BJ (cell line): ENCODE data around the gene TBXAS1. TPM values are rescaled to one million over a fixed set of nuclear protein-coding genes. Genes with fewer than 3 reads are reported as not detected.

Experiments
- CTCF ChIA-PET: fragments of 350-600 bp; formaldehyde crosslinking; extraction: SDS; loops from one replicate; lab custom pipeline; 2021; ENCODE audit warnings: antibody characterized with exemption, inconsistent platforms; lab: Yijun Ruan, JAX
- POLR2A ChIA-PET: fragments of 300-600 bp; sonication (Branson Sonifier 250); formaldehyde crosslinking; extraction: SDS; loops from one replicate; lab custom pipeline; 2021; ENCODE audit warnings: antibody characterized with exemption; lab: Charles Lee
- DNase-seq: peaks from one replicate; pipeline ENCODE4 v3.0.0-alpha.2; 2011; ENCODE audit warnings: low read depth
- H3K27me3 ChIP-seq: 2 replicates; pipeline ENCODE4 v1.6.0; 2011; ENCODE audit warnings: low read length; ENCODE audit not compliant: control insufficient read depth, insufficient read depth
- H3K36me3 ChIP-seq: 2 replicates; pipeline ENCODE4 v1.5.1; 2011; ENCODE audit warnings: low read length; ENCODE audit not compliant: control insufficient read depth, insufficient read depth
- H3K4me3 ChIP-seq: 2 replicates; pipeline ENCODE4 v1.5.1; 2011; ENCODE audit warnings: low read depth, mild to moderate bottlenecking, control low read depth, low read length
- CTCF ChIP-seq: IDR thresholded peaks from 2 replicates; pipeline ENCODE4 v1.5.1; 2011; ENCODE audit warnings: low read depth, mild to moderate bottlenecking, control low read depth, inconsistent platforms, low read length, moderate library complexity; ENCODE audit not compliant: insufficient read depth
- polyA plus RNA-seq: library from polyadenylated mRNA; depleted of rRNA; stranded (reverse); fragments of >200 nt; gene quantifications from 2 replicates; pipeline ENCODE4 v1.2.3, GENCODE V29; 2011

TBXAS1 gene
- polyA plus RNA-seq, 1 experiment, result 0.16 TPM

- no peak for DNase-seq
- 0 out of 2 replicates have a peak, but pooled peaks cover 1% of the 10 kb centered on the region for H3K27me3 ChIP-seq
- no peak for TF ChIP-seq CTCF
- ChIA-PET CTCF (no interaction called here), POLR2A (no interaction called here)
- H3K4me3 ChIP-seq, result no peak overlapping the region
- no peaks in the 10 kb centered on the region for H3K36me3 ChIP-seq
Measured at GRCh38 chr7:139807009-139807408, 22.1 kb upstream of the TBXAS1 start.

GRCh38 chr7:139808427-139808826, 20.6 kb upstream of the TBXAS1 start:
- POLR2A ChIA-PET, result no interaction called here
- H3K4me3 ChIP-seq, result no peak overlapping the region
- H3K27me3 ChIP-seq, result 0 out of 2 replicates have a peak, but pooled peaks cover 1% of the 10 kb centered on the region
- no peak for DNase-seq
- CTCF ChIA-PET, result no interaction called here
- TF ChIP-seq CTCF, result no peak
- H3K36me3 ChIP-seq, result no peaks in the 10 kb centered on the region

GRCh38 chr7:139808846-139809442, 20.1 kb upstream of the TBXAS1 start:
- no peak for TF ChIP-seq CTCF
- Histone ChIP-seq H3K36me3 (no peaks in the 10 kb centered on the region), H3K27me3 (0 out of 2 replicates have a peak, but pooled peaks cover 1% of the 10 kb centered on the region), H3K4me3 (no peak overlapping the region)
- CTCF ChIA-PET, result no interaction called here
- no peak for DNase-seq
- POLR2A ChIA-PET, result no interaction called here

- DNase-seq, result no peak
- H3K36me3 ChIP-seq, result no peaks in the 10 kb centered on the region
- CTCF ChIA-PET, result interaction anchor here (0.8 to 1.6 kb wide), 2 partner anchors 10 to 11 kb away, joined by 3 read pairs; no protein-coding TSS in a partner anchor
- POLR2A ChIA-PET, result no interaction called here
- H3K27me3 ChIP-seq, result 0 out of 2 replicates have a peak, but pooled peaks cover 3% of the 10 kb centered on the region
- H3K4me3 ChIP-seq, result no peak overlapping the region
- TF ChIP-seq CTCF, result no peak
Measured at GRCh38 chr7:139811066-139811465, 18.0 kb upstream of the TBXAS1 start.

GRCh38 chr7:139813151-139813550, 15.9 kb upstream of the TBXAS1 start:
- H3K4me3 ChIP-seq, result no peak overlapping the region
- no peak for TF ChIP-seq CTCF
- no peak for DNase-seq
- no peaks in the 10 kb centered on the region for H3K36me3 ChIP-seq
- ChIA-PET CTCF (no interaction called here), POLR2A (no interaction called here)
- H3K27me3 ChIP-seq, result 0 out of 2 replicates have a peak, but pooled peaks cover 3% of the 10 kb centered on the region
